NCI-H1105 (cell line): ENCODE data around the gene RNF39.
"Not testable (repeated sequence)": the region's sequence is repeated elsewhere in the genome, so short reads cannot be mapped to it uniquely, and the experiment has no call there.

Experiments used
- DNase-seq: peaks from one replicate; lab custom pipeline; 2025; lab: John Stamatoyannopoulos, UW

The RNF39 gene

DNA sequence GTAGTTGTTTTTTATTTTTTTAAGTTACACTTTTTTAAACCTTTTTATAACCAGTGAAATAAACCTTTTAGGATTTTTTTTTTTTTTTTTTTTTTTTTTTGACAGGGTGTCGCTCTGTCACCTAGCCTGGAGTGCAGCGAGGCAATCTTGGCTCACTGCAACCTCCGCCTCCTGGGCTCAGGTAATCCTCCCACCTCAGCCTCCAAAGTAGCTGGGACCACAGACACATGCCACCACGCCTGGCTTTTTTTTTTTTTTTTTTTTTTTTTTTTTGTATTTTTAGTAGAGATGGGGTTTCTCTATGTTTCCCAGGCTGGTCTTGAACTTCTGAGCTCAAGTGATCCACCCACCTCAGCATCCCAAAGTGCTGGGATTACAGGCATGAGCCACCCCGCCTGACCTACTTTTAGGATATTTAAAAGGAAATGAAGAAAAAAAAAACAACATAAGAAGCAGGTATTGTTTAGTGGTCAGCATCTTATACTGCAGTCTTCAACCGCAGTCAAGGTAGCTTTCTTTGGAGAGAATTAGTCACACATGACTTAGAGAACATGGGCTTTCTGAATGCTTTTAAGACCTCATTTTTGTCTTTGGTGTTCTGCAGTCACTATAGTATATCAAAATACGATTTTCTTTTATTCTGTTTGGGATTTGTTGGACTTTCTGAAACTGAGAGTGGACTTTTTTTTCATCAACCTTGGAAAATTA lies 12.9 kb downstream of the RNF39 start:
- no peak for DNase-seq

DNA sequence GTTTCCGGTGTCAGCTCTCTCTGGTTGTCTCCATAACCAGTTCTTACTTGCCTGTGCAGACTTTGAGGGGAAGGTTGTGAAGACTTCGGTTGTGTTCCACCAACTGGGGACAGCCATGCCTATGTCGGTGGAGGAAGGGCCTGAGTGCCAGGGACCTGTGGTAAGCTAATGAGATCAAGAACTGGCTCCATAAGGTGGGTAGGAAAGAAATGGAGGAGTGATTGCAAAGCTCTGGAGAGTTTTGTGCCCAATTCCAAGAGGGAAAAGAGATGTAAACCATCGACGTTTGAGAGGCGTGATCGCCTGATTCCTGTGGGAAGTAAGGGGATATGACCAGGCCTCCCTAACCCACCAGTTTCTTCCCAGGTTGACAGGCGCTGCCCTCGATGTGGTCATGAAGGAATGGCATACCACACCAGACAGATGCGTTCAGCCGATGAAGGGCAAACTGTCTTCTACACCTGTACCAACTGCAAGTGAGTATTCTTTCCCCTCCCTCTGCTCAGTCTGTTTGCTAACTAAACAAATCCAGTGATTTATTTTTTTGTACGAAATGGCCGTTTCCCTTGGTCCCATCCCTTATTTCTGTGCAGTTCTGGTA lies 13.6 kb downstream of the RNF39 start:
- DNase-seq: no peak

DNA sequence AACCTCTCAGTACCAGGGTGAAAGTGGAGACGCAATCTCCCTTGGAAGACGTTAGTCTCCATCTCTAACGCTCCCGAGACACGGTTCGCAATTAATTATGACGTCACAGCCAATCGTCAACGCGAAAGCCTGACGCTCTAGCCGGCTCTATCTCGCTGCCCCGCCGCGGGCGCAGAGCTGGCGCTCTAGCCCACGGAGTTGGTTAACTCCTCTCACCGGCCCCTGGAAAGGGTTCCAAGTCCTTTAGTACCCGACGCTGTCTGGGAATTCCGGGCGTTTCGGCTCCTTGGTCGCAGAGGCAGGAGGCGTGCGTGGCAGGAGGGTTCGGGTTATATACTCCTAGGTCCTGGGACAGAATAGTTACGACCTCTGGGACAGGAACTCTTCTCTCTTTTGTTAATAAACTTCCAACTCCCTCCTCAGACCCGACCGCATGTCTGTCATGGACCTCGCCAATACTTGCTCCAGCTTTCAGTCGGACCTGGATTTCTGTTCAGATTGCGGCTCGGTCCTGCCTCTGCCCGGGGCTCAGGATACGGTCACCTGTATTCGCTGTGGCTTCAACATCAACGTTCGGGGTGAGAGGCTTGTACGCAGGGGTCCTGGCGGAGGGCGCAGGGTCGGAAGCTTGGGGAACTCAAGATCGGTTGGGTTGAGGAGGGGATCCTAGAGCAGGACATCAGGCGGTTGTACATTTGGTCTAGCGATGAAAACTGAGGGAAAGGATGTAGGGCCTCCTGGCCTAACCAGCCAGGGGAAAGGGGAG lies 14.3 kb downstream of the RNF39 start, which contains the start of gene POLR1H:
POLR1H (plus strand) TSS at position 174 of the 766 bp plus-strand sequence; CDS start at position 434, 260 bp downstream.
- DNase-seq: peak; percentile 98

DNA sequence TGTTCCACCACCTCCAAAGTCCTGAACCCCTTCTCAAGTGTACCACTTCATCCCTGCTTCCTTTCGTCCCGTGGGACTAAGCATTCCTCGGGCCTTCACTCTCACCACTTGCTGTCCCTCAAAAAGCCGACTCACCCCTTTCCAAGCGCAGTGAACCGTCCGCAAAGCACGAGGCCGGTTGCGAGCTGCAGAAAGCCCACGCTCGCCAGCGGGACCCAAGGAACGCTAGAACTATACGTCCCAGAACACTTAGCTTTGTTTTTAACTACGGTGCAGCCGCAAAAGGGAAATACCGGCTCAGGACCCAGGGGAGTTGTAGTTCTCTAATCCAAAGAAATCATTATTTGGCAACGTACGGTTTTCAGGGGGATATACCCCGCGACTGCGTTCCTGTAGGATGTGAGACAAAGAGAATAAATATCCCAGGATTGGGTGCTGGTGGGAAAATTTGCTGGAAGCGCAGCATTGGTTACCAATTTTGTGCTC lies 14.9 kb downstream of the RNF39 start:
- DNase-seq: no peak

DNA sequence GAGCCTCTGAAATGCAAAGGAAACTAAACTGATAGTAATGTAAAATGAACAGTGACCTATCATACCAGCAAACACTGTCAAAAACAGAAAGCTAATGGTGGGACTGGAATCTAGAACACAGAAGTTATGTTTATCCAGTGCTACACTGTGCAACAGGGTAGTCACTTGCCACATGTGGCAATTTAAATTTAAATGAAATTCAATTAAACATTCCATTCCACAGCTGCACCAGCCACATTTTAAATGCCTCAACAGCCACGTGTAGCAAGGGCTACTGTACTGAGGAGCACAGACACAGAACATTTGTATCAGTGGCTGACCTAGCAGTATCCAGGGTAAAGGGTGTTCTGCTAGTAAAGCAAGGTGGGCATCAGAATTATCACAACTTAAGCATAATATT lies 20.1 kb downstream of the RNF39 start:
- no peak for DNase-seq

DNA sequence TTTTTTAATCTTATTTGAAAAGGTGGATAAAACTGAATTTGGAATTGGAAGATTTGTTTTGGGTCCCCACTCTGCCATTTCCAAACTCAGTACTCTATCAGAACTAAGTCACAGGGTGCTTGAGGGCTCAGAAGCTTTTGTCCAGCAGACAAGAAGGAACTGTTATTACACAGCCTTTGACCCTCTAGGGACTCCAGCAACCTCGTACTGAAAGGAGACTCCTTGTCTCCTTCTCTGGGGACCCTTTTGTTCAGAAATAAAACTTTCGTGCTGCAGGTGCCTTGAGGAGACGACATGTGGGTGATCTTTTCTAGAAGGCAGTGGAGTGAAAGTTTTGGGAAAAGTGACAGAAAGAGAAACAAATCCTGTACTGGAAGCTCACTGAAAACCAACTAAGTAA lies 21.9 kb downstream of the RNF39 start:
- no peak for DNase-seq

DNA sequence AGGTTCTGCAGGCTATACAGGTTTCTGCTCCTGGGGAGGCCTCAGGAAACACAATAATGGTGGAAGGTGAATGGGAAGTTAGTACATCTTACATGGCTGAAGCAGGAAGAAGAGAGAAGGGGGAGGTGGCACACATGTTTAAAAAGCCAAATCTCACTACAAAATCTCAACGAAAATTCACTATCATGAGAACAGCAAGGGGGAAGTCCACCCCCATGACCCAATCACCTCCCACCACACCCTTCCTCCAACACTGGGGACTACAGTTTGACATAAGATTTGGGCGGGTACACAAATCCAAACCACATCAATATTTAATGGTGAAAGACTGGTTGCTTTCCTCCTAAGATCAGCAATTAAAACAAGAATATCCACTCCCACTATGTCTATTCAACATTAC lies 28.3 kb downstream of the RNF39 start:
- no peak for DNase-seq

DNA sequence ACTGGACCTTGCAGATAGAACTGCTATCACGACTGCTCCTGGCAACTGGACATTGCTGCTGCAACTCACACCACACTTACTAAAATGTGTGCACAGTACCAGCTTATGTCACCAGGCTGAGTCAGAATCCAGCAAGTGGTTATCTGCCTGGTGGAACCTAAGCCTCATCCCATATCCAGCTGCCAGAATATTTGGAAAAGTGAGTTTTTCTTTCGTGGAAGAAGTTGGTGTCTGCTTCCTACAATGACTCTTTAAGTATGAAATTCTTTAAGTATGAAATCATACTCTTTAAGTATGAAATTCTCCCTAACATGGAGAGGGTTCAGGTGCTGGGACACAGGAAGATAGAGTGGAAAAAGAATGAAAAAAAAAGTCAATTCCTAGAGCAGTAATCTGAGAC lies 30.9 kb downstream of the RNF39 start:
- no peak for DNase-seq

DNA sequence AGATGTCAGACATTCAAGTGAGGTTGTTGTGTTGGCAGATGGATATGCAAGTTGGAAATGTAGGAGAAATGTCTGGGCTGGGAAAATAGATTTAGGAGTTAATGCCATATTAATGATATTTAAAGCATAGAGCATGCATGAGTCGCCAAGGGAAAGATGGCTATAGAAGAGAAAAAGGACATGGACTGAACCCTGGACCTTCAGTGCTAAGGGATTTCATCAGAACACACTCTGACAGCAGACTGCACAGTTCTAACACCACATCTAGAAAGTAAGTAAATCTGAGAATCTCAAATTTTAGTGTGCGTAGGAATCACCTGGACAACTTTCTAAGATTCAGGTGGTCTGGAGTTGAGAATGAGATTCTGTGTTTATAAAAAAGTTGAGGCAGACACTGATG lies 31.8 kb downstream of the RNF39 start:
- no peak for DNase-seq

DNA sequence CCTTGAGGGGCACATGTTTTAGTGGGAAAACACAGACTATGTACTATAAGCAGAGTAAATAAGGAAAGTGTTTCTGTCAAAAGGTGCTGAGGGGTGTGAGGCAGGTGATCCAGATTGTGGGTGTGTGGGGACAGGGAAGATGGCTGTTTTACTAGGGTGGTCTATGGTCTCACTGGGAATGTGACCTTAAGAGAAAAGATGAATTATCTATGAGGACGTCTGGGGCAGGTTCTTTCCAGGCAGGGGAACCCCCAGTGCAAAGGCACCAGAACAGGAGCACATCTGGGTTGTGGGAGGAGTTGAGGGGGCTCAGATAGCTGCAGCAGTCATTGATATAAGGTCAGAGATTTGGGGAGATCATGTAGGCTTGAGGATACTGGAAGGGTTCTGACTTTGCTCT lies 32.7 kb downstream of the RNF39 start:
- no peak for DNase-seq

DNA sequence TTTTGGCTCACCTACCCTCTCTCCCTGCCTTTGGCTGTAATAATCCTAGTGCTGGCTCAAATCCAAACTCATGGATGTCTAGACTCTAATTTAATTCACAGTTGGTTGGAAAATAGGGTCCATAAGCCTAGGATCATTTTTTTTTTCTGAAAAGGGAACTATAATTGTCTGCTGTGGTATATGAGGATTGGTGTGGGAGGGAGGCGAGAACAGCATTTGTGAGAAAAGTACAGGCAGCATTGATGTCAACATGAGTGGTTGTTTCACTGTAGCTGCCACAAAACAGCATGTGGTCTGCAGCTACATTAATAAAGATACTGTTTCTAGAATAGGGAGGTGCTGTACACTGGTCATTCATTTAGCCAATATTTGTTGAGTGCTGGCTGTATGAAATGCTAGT lies 33.1 kb downstream of the RNF39 start:
- DNase-seq: no peak

DNA sequence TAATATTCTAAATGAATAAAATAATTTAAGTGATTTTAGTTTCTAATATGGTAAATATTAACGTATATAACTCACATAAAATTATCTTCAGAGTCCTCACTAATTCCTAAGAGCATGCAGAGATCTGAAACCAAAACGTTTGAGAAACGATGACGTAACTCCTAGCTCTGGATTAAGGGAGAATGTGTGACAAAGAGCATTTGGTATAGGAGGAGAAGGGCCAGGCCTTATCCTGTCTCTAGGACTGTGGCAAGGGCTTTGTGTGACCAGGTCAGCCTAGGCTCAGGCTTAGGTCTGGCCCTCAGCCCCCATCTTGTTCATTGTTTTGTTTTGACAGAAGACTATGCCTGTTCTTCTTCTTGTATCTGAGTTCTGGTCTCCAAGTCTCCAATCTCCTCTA lies 33.7 kb downstream of the RNF39 start:
- DNase-seq: no peak

DNA sequence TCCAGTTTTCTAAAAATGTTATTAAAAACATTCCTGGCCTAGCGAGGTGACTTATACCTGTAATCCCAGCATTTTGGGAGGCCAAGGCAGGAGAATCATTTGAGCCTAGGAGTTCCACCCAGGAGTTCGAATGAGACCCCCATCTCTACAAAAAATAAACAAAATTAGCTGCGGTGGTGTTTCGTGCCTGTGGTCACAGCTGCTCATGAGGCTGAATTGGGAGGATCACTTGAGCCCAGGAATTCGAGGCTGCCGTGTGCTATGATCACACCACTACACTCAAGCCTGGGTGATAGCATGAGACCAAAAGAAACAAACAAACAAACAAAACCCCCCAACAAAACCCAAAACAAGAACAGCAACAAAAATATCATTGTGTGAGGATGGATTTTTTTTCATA lies 34.3 kb downstream of the RNF39 start:
- no peak for DNase-seq

DNA sequence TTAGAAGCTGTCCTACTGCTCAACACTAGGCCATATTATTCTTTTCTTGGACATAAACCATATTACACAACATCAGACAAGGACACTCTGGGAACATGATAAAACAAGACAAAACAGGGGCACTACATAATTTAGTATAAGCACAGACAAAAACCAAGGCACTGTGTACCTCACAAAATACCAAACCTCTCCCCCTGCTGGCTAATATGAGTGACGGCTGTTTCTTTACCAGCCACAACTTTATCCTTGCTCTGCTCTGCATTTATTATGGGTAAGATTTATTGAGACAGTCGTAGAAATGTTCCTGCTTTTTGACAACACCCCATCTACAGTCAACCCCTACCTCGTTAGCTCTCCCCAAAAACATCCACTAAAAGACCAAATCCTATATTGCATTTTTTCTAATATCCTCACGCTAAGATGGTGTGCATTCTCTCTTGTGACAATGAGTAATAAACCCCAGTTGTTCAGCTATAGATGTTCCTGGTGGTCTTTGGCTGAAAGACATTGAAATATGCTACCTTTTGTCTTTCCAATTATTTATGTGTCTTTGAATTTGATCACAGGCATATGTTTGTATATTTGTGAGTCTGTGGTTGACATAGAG lies 38.3 kb downstream of the RNF39 start:
- DNase-seq: no peak

DNA sequence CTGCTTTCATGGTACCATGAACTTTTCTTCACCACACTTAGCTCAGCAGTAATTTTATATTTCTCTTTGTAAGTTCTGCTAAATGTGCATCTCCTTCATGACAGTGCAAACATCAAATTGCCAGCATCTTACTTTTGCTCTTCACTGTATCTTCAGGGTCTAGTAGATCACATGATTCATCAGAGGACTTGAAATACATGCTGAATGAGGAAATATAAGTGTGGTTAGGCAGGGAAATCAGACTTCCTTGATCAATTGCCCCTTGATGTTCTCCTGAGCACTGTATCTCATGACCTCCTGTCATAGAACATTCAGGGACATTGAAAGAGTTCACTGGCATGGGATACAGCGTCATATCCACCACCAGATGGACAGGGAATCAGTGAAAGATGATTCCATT lies 39.8 kb downstream of the RNF39 start:
- no peak for DNase-seq

DNA sequence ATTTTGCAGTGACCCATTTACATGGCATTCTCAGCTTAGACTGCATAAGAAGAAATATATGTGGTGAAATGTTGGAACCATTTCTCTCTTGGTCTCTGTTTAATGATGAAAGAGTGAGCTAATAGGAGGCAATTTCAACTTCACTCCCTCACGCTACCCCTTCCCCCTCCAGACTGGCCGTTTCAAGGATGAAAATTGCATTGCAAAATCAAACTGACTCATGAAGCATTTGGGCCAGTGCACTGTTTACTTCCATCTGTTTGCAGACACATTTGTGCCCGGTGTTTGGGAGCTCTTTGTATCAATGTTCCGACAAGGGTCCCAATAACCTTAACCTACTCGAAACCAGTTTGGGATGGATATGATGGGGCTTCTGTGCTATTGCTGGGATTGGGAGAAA lies 42.1 kb downstream of the RNF39 start:
- DNase-seq: not testable (repeated sequence)

DNA sequence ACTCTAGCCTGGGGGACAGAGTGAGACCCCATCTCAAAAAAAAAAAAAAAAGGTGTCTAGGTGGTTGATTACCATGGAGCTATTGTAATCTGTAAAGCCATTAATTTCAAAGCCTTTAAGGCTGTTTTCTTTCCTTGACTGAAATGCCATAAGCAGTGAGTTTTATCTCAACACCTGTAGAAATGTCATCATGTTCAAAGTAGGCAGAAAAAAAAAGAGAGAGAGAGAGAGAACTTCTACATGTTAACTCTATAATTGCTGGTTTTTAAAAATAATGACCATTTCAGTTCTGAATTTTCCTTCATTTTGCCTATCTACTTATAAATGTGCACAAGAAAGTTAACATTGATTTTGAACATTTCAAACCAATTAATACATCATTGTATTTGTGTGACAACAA lies 44.2 kb downstream of the RNF39 start:
- DNase-seq: no peak

DNA sequence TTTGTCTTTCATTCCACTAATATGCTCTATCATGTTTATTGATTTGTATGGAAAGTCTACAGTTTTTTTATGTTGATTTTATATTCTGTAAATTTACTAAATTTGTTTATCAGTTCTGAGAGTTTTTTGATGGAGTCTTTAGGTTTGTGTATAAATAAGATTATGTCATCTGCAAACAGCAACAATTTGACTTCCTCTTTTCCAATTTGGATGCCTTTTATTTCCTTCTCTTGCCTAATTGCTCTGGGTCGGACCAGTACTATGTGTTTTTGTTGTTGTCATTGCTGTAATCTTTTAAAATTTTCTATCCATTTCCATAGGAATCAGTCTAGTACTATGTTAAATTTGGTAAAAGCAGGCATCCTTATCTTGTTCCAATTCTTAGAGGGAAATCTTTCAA lies 46.0 kb downstream of the RNF39 start:
- no peak for DNase-seq

DNA sequence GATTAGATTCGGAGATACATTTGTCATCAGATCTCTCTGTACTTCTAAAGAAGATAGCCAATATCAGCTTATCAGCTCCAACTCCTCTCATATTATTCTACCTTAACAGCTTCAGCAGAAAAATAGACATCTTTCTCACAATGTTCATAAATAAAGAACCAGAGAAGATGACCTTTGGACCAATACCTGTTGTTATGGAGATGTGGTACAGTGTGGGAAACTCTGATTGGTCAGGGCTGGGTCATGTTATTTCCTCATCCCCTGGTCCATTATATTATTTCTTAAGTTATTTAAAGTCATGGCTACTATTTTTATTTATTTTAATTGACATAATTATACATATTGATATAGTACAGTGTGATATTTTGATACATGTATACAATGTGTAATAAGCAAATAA lies 50.4 kb downstream of the RNF39 start:
- DNase-seq: no peak

DNA sequence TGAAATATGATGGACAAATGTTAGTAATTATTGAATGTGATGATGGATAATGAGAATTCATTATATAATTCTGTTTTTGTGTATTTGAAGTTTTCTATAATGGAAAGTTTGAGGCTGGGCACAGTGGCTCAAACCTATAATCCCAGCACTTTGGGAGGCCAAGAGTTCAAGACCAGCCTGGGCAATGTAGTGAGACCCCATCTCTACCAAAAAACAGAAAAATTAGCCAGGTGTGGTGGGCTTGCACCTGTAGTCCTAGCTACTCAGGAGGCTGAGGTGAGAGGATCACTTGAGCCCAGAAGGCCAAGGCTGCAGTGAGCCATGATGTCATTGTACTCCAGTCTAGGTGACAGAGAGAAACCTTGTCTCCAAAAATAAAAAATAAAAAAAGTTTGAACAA lies 52.9 kb downstream of the RNF39 start:
- DNase-seq: not testable (repeated sequence)

DNA sequence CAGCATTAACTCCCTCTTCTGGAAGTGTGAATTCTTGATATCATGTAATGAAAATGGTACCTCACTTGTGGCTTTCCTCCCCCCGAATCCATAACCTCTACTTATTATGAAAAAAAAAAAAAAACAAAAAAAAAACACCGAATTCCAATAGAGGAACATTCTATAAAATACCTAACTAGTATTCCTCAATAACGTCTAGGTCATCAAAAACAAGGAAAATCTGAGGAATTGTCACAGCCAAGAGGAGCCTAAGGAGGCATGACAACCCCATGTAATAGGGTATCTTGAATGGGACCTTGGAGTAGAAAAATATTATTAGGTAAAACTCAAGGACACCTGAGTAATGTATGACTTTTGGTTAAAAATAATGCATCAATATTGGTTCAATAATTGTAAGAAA lies 53.4 kb downstream of the RNF39 start:
- no peak for DNase-seq

DNA sequence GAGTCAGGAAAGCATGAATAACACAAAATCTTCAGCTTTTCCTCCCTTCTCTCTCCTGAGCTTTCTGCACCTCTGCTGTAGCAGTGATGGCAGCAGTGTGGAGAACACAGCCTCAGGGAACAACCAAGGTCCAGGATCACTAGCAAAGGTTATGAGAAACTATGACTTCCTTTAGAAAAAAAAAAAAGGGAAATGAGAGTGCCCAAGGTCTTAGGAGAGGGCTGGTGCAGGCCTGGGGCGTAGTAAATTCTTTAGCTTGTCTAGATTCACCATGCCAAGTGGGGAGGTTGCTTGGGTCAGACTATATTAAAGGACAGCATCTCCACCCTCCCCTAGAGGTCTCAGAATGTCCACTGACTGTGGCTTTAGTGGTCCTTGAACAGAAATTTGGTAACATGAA lies 54.9 kb downstream of the RNF39 start:
- no peak for DNase-seq
